K562 (cell line): ENCODE data around the gene CLEC18B.

Experiments
- CHD2 ChIP-seq: IDR thresholded peaks from 2 replicates; pipeline ENCODE4 v1.6.1; 2011; ENCODE audit warnings: low read depth, low read length
- CTCF ChIP-seq, 3 experiments: IDR thresholded peaks in 2 of 3; conservative IDR thresholded peaks in 1 of 3; 2 replicates each; pipeline ENCODE4 v1.5.1; 2011 to 2012; ENCODE audit warnings: low read length in 3 of 3, mild to moderate bottlenecking in 3 of 3, control low read depth in 2 of 3, improper control_type of control experiment in 1 of 3, inconsistent platforms in 1 of 3, low read depth in 1 of 3, mixed read lengths in 1 of 3, moderate library complexity in 1 of 3; ENCODE audit not compliant: insufficient read depth in 2 of 3
- EHMT2 ChIP-seq: fragments of 450-650 bp; IDR thresholded peaks from 2 replicates; pipeline ENCODE4 v1.6.1; 2018; ENCODE audit warnings: antibody characterized with exemption
- ELF1 ChIP-seq: fragments of 200-800 bp; sonication (Bioruptor generic); IDR thresholded peaks from 2 replicates; pipeline ENCODE4 v1.6.1; 2016; ENCODE audit warnings: missing genetic modification characterization, missing compliant biosample characterization
- GTF2A2 ChIP-seq: IDR thresholded peaks from 2 replicates; pipeline ENCODE4 v1.6.1; 2016; ENCODE audit warnings: mild to moderate bottlenecking, missing genetic modification characterization, missing compliant biosample characterization
- HNRNPL ChIP-seq: fragments of 200-400 bp; formaldehyde crosslinking; IDR thresholded peaks from 2 replicates; pipeline ENCODE4 v1.6.1; 2017; ENCODE audit warnings: low read depth, mild to moderate bottlenecking, low read length
- MAX ChIP-seq: sonication (generic); formaldehyde crosslinking; IDR thresholded peaks from 2 replicates; pipeline ENCODE4 v1.9.0; 2022; ENCODE audit warnings: mild to moderate bottlenecking, missing genetic modification reagents
- NCOA2 ChIP-seq, 2 experiments: fragments of 450-650 bp; IDR thresholded peaks; 2 replicates each; pipeline ENCODE4 v1.6.1; 2018; ENCODE audit warnings: mild to moderate bottlenecking in 2 of 2, moderate library complexity in 1 of 2; ENCODE audit not compliant: partially characterized antibody in 2 of 2
- POLR2A ChIP-seq: fragments of 450-650 bp; conservative IDR thresholded peaks from 2 replicates; pipeline ENCODE4 v1.6.1; 2016
- POLR2AphosphoS5 ChIP-seq: IDR thresholded peaks from 2 replicates; pipeline ENCODE4 v1.6.1; 2011; ENCODE audit warnings: mild to moderate bottlenecking, low read depth, low read length, moderate library complexity; ENCODE audit not compliant: control insufficient read depth, insufficient read depth
- RFX5 ChIP-seq: IDR thresholded peaks from 2 replicates; pipeline ENCODE4 v1.6.1; 2011; ENCODE audit warnings: low read depth, mild to moderate bottlenecking, improper control_type of control experiment, low read length
- SIN3A ChIP-seq, 2 experiments: fragments of 150-350 bp in 1 of 2; IDR thresholded peaks; 2 replicates each; pipeline ENCODE4 v1.6.1; 2011 to 2016; ENCODE audit warnings: borderline replicate concordance in 2 of 2, low read depth in 2 of 2, low read length in 2 of 2, mild to moderate bottlenecking in 2 of 2, moderate library complexity in 2 of 2; ENCODE audit not compliant: control insufficient read depth in 1 of 2
- ZNF140 ChIP-seq: fragments of 250-450 bp; sonication (Bioruptor Pico); IDR thresholded peaks from 2 replicates; pipeline ENCODE4 v1.8.0; 2021; ENCODE audit warnings: moderate library complexity, mild to moderate bottlenecking, inconsistent platforms
- ZNF263 ChIP-seq: sonication (generic); formaldehyde crosslinking; IDR thresholded peaks from 2 replicates; pipeline ENCODE4 v1.8.0; 2022; ENCODE audit warnings: mild to moderate bottlenecking, missing genetic modification reagents, borderline replicate concordance

- TF ChIP-seq POLR2A (no peak), ZNF263 (CRISPR knock-in tag) (no peak), CTCF (IDR thresholded peaks at IDR 0.05 in 2 of 3, conservative IDR thresholded peaks at IDR 0.05 in 1 of 3; ENCODE audit: insufficient read depth in 2 of 3, low read depth in 1 of 3, low read length in 3 of 3) (no peak), NCOA2 (IDR thresholded peaks at IDR 0.05; ENCODE audit: partially characterized antibody in 2 of 2) (no peak), EHMT2 (no peak), GTF2A2 (no peak), ZNF140 (no peak), CHD2 (no peak), MAX (CRISPR knock-in tag) (no peak), POLR2AphosphoS5 (no peak), RFX5 (no peak), HNRNPL (no peak), ELF1 (tag) (no peak), SIN3A (IDR thresholded peaks at IDR 0.05; ENCODE audit: borderline replicate concordance in 2 of 2, control insufficient read depth in 1 of 2, low read depth in 2 of 2, low read length in 2 of 2) (no peak)
Measured at GRCh38 chr16:74466872-74467271, 45.6 kb upstream of the CLEC18B start.
